Activated CD4-positive, alpha-beta T cell treated with anti-CD3 and anti-CD28 coated beads, Interleukin-2, Interleukin-6, amounts not matched to agents 100 ng/mL and 50 ng/mL, durations not matched to agents 16 hours and 8 hours (primary cell): Measurements from ENCODE around the gene SCAF11.
"Not testable (repeated sequence)": the region's sequence is repeated elsewhere in the genome, so short reads cannot be mapped to it uniquely, and the experiment has no call there.

Experiments
- DNase-seq: peaks from one replicate; pipeline ENCODE4 v3.0.0-alpha.2; 2020

The SCAF11 gene

GRCh38 chr12:45990468-45991283 is at the start of gene SCAF11:
TSS of gene SCAF11 (minus strand) at chr12:45990574. CDS start at chr12:45964167, 26,407 bp downstream.
- peak; percentile 100 for DNase-seq

GRCh38 chr12:46037066-46037465 is 46.7 kb upstream of the SCAF11 start:
- not testable (repeated sequence) for DNase-seq

GRCh38 chr12:46027172-46027571 is 36.8 kb upstream of the SCAF11 start:
- DNase-seq: no peak

- DNase-seq: no peak
Observed at GRCh38 chr12:46024099-46024498, 33.7 kb upstream of the SCAF11 start.

DNA sequence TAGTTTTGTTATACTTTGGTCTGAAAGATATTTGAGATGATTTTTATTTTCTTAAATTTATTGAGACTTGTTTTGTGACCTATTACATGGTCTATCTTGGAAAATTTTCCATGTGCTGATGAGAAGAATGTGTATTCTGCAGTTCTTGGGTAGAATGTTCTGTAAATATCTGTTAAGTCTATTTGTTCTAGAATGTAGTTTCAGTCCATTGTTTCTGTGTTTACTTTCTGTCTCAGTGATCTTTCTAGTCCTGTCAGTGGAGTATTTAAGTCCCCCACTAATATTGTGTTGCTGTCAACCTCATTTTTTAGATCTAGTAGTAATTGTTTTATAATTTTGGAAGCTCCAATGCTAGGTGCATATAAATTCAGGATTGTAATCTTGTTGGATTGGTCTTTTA is 30.4 kb upstream of the SCAF11 start:
- no peak for DNase-seq

- not testable (repeated sequence) for DNase-seq
Observed at GRCh38 chr12:46018712-46019111, 28.3 kb upstream of the SCAF11 start.

DNA sequence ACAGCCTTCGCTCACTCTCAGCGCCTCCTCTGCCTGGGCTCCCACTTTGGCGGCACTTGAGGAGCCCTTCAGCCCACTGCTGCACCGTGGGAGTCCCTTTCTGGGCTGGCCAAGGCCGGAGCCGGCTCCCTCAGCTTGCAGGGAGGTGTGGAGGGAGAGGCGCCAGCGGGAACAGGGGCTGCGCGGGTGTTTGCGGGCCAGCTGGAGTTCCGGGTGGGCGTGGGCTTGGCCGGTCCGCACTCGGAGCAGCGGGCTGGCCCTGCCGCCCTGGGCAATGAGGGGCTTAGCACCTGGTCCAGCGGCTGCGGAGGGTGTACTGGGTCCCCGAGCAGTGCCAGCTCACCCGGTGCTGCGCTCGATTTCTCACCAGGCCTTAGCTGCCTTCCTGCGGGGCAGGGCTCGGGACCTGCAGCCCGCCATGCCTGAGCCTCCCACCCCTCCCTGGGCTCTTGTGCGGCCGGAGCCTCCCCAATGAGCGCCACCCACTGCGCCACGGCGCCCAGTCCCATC is 27.5 kb upstream of the SCAF11 start:
- DNase-seq: not testable (repeated sequence)

- no peak for DNase-seq
Observed at GRCh38 chr12:46005823-46006222, 15.4 kb upstream of the SCAF11 start.

DNA sequence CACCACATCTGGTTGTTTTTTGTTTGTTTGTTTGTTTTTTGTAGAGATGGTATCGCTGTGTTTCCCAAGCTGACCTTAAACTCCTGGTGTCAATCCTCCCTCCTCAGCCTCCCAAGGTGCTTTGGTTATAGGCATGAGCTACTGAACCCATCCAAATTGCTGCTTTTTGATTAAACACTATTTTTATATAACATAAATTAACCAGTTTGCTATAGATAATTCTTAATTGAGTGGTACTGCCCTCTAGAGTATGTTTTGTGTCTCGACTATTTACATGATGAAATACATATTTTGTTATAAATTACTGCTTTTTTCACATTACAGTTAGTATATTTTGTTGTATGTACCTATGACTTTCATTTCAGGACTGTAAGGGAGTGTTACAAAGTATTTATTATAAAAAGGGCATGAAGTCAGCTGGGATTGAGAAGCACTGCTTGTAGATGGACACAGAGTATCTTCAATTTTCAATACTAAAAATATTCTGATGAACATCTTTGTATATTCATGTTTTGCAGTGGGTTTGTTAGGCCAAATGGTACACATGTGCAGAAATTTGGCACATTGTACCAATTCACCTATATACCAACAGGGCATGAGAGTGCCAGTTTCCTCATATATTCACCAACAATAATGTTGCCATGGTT is 14.9 kb upstream of the SCAF11 start:
- DNase-seq: no peak

GRCh38 chr12:46004715-46005114 is 14.3 kb upstream of the SCAF11 start:
- no peak for DNase-seq

GRCh38 chr12:46000076-46000475 is 9.7 kb upstream of the SCAF11 start:
- not testable (repeated sequence) for DNase-seq

GRCh38 chr12:45994736-45995135 is 4.4 kb upstream of the SCAF11 start:
- no peak for DNase-seq

GRCh38 chr12:45991284-45992249 is 1.2 kb upstream of the SCAF11 start:
- DNase-seq: peak; percentile 87

GRCh38 chr12:45989721-45990467 is 480 bp downstream of the SCAF11 start:
- DNase-seq: peak; percentile 67

- no peak for DNase-seq
Observed at GRCh38 chr12:45989287-45989686, 1.1 kb downstream of the SCAF11 start.

DNA sequence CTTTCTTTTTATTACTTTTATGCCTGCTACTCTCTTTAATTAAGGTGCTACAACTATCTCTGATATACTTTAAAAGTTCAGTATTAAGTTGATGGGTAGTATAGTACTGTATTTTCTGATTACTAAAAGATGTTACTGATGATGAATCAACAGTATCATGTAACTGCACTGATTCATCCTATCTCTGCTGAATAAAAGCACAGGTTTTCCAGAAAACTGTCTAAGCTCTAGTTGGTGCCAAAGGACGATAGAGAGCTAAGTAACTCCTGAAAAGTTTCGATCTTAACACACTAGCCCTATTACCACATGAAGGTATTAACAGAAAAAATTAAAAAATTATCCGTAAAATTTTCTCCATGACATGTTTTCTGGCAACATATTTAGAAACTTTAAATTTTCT is 2.1 kb downstream of the SCAF11 start:
- DNase-seq: peak; percentile 32

- DNase-seq: no peak
Observed at GRCh38 chr12:45987340-45987727, 3.0 kb downstream of the SCAF11 start.

- DNase-seq: no peak
Observed at GRCh38 chr12:45986641-45987339, 3.6 kb downstream of the SCAF11 start.

DNA sequence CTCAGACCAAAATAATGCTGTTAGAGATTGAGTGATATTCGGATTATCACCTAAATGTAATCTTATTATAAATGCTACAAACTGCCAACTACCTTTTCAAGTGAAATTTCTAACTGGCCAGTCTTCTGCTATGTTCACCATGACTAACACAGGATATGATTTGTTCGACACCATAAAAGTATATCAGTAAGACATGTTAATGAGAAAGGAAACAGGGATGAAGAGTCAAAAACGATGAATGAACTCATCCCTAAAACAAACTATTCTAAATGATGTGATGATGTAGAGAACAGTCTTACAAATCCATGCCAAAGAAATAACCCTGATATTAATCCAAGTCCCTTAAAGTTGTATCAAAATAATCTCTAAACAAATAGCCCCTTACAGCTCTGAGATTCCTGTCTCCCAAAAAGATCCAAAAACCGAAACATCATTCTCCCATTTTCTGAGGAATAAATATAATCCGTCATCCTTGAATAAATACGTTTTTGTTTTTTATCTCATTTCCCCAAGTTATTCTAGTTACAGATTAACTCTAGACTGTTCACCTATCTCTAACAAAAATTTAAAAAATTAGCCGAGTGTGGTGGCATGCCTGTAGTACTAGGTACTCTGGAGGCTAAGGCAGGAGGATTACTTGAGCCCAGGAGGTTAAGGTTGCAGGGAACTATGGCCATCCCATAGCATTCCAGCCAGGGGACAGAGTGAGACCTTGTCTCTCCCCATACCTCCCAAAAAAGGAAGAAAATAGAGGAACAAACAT is 9.1 kb downstream of the SCAF11 start:
- no peak for DNase-seq

DNA sequence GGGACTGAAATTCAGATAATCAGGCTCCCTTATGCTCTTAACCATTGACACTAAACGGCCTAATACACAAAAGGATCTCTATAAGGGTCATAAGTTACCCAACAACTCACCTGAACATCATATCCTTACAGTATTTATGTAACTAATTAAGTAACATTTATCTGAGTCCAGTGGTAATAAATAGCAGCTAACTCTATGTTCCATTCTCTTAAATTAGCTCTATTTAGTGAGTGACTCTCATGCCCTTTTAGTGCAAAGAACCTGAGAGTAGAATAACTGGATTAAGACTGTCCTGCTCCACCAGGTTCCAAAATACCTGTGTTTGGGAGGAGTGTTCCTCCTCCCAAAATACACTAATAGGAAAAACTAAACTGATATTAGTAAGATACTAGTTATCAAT is 9.8 kb downstream of the SCAF11 start:
- no peak for DNase-seq

- no peak for DNase-seq
Observed at GRCh38 chr12:45978108-45978507, 12.3 kb downstream of the SCAF11 start.
